Dedifferentiated amniotic fluid mesenchymal stem cell (primary cell): ENCODE measurements around the gene FLRT2.

Source experiments
- DNase-seq: peaks from one replicate; pipeline ENCODE4 v3.0.0-alpha.2; 2016; ENCODE audit errors: extremely low spot score

FLRT2 gene

GRCh38 chr14:85531141-85531586, 1.2 kb downstream of the FLRT2 start:
- DNase-seq = peak; percentile 69

GRCh38 chr14:85531587-85532373, 1.8 kb downstream of the FLRT2 start:
- peak; percentile 86 for DNase-seq

GRCh38 chr14:85532374-85533022, 2.6 kb downstream of the FLRT2 start:
- no peak for DNase-seq

DNA sequence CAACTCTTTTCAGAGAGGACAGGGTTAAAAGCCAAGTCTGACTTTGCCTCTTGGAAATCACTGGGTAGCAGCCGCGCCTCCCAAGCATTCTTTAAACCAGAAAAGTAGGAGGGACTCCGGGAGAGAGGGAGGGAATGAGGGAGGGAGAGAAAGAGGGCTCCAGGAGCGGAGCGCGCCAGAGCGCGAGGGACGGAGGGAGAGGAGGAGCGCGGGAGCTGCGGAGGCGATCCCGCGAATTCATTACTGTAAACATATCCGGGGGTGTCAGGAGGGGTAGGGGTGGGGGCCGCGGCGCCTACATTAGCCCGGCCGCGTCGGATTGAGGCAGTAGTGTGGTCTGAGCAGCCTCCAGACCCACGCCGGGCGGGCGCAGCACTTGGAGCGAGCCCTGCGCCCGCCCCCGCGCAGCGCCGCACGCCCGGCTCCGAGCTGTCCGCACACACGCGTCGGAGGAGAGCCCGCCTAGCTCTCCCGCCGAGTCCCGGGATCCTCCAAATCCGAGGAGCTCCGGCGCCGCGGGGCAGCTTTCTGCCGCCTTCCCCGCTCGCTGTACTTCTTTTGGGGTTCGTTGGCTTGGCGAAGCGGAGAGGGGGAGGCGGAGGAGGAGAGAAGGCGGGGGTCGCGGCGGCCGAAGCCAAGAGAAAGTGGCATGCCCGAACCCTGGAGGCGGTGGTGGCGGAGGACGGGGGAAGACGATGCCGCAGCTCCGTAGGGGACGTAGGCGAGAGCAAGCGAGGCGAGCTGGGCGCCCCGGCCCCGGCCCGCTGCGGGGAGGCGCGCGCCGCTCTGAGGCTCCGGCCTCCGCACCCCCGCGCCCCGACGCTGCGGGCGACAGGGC, 3.3 kb downstream of the FLRT2 start:
- DNase-seq = peak; percentile 94

DNA sequence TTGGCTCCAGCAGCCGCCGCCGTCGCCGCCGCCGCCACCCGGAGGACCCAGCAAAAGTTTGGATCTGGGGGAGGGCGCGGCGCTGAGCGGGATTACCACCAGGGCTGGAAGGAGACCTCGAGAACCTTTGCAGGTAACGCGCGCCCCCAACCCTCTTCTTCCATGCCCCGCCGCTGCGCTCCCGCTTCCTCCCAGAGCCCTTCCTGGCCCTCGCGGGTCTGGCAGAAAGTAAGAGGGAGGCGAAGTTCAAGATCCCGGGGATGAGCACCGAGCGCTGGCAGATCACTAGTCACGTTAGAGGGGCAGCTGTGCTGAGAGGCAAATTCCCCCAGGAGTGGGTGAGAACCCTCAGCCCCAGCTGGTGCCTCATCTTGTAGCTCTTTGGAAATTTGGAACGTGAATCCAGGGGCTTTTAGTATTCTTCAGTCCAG, 3.9 kb downstream of the FLRT2 start:
- no peak for DNase-seq

DNA sequence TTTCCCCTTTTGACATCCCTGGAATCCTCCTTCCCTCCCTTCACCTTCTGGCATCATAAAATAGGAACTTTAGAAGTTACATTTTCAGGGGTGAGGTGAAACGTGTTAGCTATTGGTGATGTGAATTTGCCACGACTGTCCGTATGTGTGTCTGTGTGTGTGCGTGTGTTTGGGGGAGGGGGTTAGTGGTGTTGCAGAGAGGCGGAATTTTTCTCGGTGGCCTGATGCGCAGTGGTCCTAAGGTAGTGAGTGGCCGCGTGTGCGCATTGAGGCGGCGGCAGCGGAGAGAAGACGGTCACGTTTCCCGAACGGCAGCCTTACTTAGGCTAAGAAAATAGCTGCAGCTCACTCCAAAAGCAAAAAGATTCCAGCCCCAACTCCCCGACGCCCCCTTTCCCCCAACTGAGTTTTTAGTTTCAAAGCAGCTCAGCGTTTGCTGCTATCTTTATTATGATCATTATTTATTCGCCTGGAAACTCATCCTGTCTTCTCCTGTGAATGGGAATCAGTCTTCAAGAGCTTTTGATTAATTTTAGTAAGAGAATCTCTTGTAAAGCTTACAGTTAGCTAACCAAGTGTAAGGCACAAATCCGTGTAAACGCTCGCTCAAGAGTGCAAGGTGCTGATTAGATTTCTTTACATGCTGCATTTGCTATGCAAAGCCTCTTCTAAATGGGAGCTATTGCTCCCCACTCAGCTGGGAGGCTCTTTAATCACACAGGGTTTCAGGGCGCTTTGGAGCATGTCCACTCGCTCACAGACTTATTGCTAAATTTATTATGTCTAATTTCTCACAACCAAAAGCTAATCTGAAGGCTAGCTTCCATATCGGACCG, 4.7 kb downstream of the FLRT2 start:
- no peak for DNase-seq

GRCh38 chr14:85535321-85535720, 5.4 kb downstream of the FLRT2 start:
- no peak for DNase-seq

DNA sequence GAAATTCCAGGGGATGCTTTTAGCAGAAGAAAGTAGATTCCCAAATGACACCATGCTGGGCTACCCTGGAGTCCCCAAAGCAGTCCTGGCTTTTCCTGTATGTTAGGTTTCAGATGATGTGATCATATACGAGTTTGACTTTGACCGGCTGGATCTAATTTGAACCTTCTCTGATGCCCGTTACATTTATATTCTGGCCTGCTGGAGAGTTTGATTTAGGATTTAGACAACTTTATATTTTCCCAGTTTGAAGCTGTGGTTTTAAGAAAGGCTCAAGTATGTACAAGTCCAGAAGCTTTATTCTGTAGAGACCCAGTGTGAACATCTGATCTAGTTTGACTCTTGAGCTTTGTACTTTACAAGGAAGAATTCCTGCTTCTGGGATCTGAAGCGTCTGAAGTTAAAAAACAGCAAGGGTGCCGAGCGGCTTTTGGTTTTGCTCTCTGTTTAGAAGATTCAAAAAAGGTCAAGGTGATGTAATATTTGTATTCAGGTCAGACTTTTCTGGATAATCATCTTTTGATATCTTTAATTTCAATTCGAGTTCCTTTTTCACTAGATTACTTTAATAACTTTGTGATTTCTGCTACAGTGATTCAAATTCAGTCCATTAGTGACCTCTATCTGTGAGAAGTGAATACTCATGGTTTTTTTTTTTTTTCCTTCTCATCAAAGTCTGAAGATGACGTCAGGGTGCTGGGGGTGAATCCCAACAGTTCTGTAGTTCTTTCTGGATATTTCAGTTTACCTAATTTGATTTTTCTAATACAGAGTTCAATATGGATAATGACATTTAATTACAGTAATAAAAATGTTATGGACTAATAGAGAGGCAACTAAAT, 6.3 kb downstream of the FLRT2 start:
- DNase-seq = peak; percentile 82

DNA sequence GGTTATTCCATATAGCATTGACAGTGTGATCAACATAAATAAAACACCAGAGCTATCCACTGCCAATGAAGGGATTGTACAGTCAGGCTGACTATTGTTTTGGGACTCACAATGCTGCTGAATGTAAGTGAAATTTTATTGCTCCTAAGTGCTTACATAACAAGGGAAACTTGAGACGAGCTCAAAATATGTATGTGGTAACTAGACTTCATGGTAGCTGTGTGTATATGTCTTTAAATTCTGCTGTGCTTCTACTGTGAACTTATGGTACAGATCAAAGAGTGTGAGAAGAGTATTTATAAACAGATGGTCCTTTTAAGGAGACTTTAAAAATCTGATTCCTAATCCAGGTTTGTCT, 6.9 kb downstream of the FLRT2 start:
- DNase-seq = peak; percentile 58

DNA sequence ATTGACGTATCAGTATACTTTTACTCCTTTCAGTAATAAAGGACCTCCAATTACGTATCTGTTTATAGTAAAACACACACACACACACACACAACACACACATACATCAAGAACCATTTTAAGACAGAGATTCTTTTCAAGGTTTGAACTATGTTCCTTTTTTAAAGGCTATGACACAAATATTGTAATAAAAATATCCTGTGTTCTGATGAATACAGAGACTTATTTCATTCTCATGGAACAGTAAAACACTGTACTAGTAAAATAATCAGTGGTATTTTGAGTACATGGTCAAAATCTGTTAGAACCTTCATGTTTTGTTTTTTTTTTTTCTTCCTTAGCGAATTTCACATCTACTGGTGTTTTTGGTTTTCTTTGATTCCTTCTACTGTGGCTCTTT, 7.6 kb downstream of the FLRT2 start:
- no peak for DNase-seq

- no peak for DNase-seq
Measured at GRCh38 chr14:85538636-85539035, 8.7 kb downstream of the FLRT2 start.

DNA sequence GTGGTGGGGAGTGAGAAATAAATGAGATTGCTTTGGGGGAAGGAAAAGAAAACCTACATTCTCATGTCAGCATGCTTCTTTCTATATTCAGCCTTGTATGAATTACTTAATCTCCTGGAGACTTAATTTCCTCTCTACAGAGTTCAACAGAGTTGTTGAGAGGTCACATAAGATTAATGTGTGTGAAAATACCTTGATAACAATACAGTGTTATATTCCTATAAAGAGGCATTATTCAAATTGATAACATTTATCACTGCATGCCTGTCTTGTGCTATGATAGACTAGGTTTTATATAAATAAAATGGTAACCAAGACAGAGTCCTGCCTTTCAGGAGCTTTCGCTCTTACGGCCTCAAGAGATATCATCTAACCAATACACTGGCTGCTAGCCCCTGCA, 9.6 kb downstream of the FLRT2 start:
- no peak for DNase-seq

GRCh38 chr14:85542623-85543022, 12.7 kb downstream of the FLRT2 start:
- no peak for DNase-seq

GRCh38 chr14:85545738-85546137, 15.8 kb downstream of the FLRT2 start:
- DNase-seq = no peak

GRCh38 chr14:85546390-85546789, 16.4 kb downstream of the FLRT2 start:
- DNase-seq = no peak

DNA sequence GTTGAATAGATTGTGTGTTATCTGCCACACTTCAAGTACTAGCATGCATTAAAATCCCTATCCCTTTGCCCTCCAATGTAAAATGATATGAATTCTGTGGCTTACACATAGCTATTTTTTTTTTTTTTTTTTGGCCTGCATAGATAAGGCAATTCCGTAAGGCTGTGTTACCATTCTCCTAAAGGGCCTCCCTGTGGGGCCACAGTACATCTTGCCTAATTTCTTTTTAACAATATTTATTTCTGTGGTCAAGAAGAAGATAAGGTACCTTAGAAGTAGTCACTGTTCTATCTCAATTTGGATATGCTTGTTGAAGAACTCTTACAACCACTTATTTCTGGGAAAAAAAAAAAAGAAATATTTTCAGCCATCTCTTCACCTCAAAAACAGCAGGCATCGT, 19.8 kb downstream of the FLRT2 start:
- no peak for DNase-seq

- no peak for DNase-seq
Measured at GRCh38 chr14:85554106-85554505, 24.2 kb downstream of the FLRT2 start.

- DNase-seq = no peak
Measured at GRCh38 chr14:85556267-85556666, 26.3 kb downstream of the FLRT2 start.

DNA sequence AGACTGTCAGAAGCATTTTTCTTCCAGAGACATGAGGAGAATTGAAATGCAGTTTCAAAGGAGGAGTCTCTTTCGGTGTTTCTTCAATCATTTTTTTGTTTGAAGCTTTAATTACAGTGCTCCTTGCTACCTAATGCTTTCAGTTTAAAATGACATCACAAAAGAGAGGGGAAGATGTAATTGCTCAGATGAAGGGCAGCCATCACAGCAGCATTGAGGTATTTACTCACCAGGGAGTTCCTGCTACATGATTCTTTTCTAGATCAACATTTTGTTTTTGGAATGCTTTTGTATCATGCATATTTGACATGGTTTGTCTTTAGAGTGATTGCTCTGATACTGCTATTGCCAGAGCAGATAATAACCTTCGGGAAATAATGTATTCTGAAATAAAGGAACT, 28.6 kb downstream of the FLRT2 start:
- DNase-seq = no peak

- no peak for DNase-seq
Measured at GRCh38 chr14:85562630-85563029, 32.7 kb downstream of the FLRT2 start.
